ENCODE measurements around the gene CCL28.

CCL28 gene

GRCh38 chr5:43389679-43390329 is 22.4 kb downstream of the CCL28 start:
- peak in 1 of 2 donors; percentile 58 for DNase-seq
- Histone ChIP-seq H3K36me3 (peaks cover 0 to 14% (median 0%) of the 10 kb centered on the region in 3 donors), H3K27ac (no peak overlapping the region), H3K27me3 (no peaks in the 10 kb centered on the region), H3K4me1 (peaks cover 0 to 3% (median 0%) of the 10 kb centered on the region in 4 donors), H3K4me3 (no peak overlapping the region), H3K9me3 (no peaks in the 10 kb centered on the region)
- TF ChIP-seq, protein P1, sequence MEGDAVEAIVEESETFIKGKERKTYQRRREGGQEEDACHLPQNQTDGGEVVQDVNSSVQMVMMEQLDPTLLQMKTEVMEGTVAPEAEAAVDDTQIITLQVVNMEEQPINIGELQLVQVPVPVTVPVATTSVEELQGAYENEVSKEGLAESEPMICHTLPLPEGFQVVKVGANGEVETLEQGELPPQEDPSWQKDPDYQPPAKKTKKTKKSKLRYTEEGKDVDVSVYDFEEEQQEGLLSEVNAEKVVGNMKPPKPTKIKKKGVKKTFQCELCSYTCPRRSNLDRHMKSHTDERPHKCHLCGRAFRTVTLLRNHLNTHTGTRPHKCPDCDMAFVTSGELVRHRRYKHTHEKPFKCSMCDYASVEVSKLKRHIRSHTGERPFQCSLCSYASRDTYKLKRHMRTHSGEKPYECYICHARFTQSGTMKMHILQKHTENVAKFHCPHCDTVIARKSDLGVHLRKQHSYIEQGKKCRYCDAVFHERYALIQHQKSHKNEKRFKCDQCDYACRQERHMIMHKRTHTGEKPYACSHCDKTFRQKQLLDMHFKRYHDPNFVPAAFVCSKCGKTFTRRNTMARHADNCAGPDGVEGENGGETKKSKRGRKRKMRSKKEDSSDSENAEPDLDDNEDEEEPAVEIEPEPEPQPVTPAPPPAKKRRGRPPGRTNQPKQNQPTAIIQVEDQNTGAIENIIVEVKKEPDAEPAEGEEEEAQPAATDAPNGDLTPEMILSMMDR (IDR thresholded peaks at IDR 0.05), result peak; percentile 66 to 80
- intact Hi-C loops (cut with DNase I; ENCODE audit: low total_unique reads), result loop anchor here (5.0 kb wide), 1 partner anchor 288 kb away; no protein-coding TSS in a partner anchor

- intact Hi-C loops (cut with DNase I; ENCODE audit: low total_unique reads), result loop anchor here (5.0 kb wide), 1 partner anchor 285 kb away; no protein-coding TSS in a partner anchor
- Histone ChIP-seq H3K36me3 (peaks cover 0 to 14% (median 0%) of the 10 kb centered on the region in 3 donors), H3K4me1 (peaks cover 0 to 3% (median 0%) of the 10 kb centered on the region in 4 donors), H3K27me3 (no peaks in the 10 kb centered on the region), H3K27ac (no peak overlapping the region), H3K9me3 (no peaks in the 10 kb centered on the region), H3K4me3 (no peak overlapping the region)
- TF ChIP-seq, protein P1 (IDR thresholded peaks at IDR 0.05), result no peak
- no peak for DNase-seq
Observed at GRCh38 chr5:43386960-43387362, 25.2 kb downstream of the CCL28 start.

DNA sequence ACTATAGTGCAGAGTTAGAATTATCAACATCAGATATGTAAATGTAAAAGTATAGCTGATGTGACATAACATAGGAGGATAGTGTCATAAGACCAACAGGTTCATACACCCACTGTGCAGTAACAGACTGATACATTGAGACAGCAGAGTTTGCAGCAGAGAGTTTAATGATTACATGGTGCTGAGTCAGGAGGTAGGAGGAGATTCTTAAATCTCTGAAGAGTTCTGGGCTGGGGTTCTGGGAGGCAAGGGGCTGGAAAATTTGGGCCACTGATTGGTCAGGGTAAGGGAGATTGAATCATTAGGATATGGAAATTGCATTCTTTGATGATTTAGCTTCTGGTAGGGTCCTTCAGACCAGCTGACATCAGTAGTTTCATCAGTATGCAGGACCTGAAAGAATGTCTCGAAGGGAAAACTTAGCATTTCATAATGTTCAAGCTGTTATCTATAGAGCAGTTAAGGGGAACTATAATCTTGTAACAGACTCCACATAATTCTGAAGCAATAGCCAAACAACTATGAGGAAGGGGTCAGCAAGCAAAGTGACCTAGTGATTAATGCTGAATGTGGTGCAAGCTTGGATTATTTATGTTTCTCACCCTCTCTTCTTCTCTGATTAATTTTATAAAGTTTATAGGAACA is 35.6 kb downstream of the CCL28 start:
- Histone ChIP-seq H3K4me1 (no peaks in the 10 kb centered on the region), H3K9me3 (no peaks in the 10 kb centered on the region), H3K4me3 (no peak overlapping the region), H3K36me3 (peaks cover 0 to 32% (median 0%) of the 10 kb centered on the region in 3 donors), H3K27me3 (no peaks in the 10 kb centered on the region), H3K27ac (no peak overlapping the region)
- TF ChIP-seq, protein P1 (IDR thresholded peaks at IDR 0.05), result no peak
- DNase-seq, result no peak
- intact Hi-C loops (cut with DNase I; ENCODE audit: low total_unique reads), result no loop called here

- intact Hi-C loops (cut with DNase I; ENCODE audit: low total_unique reads), result no loop called here
Observed at GRCh38 chr5:43371821-43372220, 40.4 kb downstream of the CCL28 start.

GRCh38 chr5:43370352-43370751 is 41.8 kb downstream of the CCL28 start:
- Histone ChIP-seq H3K36me3 (no peaks in the 10 kb centered on the region), H3K4me1 (no peaks in the 10 kb centered on the region), H3K4me3 (no peak overlapping the region), H3K27me3 (no peaks in the 10 kb centered on the region), H3K9me3 (peaks cover 0 to 7% (median 0%) of the 10 kb centered on the region in 3 donors), H3K27ac (no peak overlapping the region)
- TF ChIP-seq, protein P1 (IDR thresholded peaks at IDR 0.05), result no peak
- intact Hi-C loops (cut with DNase I; ENCODE audit: low total_unique reads), result no loop called here
- DNase-seq, result no peak

More at GRCh38 chr5:43371821-43372220, 40.4 kb downstream of the CCL28 start:
- H3K4me1 ChIP-seq, result no peaks in the 10 kb centered on the region
- TF ChIP-seq, protein P1 (IDR thresholded peaks at IDR 0.05), result no peak
- H3K27me3 ChIP-seq, result no peaks in the 10 kb centered on the region
- peaks cover 0 to 7% (median 0%) of the 10 kb centered on the region in 3 donors for H3K36me3 ChIP-seq
- DNase-seq, result no peak
- no peak overlapping the region for H3K27ac ChIP-seq
- peaks cover 0 to 7% (median 0%) of the 10 kb centered on the region in 3 donors for H3K9me3 ChIP-seq
- H3K4me3 ChIP-seq, result no peak overlapping the region

Measured in tibial artery (tissue), 4 donors.